ENCODE data around the gene FGFR3.

- TF ChIP-seq CTCF (IDR thresholded peaks at IDR 0.05) (peak in 1 of 3 experiments; percentile 7), POLR2A (IDR thresholded peaks at IDR 0.05; ENCODE audit: low read depth) (no peak)
Measured at GRCh38 chr4:1767770-1768366, 25.2 kb upstream of the FGFR3 start.

Measured in esophagus muscularis mucosa (tissue), 3 donors.